Ureter (tissue), 1 donor: ENCODE measurements around the gene IL1RAPL1. TPM values are rescaled to one million over a fixed set of nuclear protein-coding genes. Genes with fewer than 3 reads are reported as not detected.

ENCODE experiments used
- DNase-seq: peaks from one replicate; pipeline ENCODE4 v3.0.0-alpha.2; 2020; ENCODE audit warnings: low spot score
- total RNA-seq: library from RNA; stranded (reverse); gene quantifications from one replicate; pipeline ENCODE4 v1.2.4, GENCODE V29; 2023
- donor health status: DM: yes; HTN: yes; CAD: no.

IL1RAPL1 gene
- total RNA-seq, 1 donor from 2014 or later: 0.49 TPM

DNA sequence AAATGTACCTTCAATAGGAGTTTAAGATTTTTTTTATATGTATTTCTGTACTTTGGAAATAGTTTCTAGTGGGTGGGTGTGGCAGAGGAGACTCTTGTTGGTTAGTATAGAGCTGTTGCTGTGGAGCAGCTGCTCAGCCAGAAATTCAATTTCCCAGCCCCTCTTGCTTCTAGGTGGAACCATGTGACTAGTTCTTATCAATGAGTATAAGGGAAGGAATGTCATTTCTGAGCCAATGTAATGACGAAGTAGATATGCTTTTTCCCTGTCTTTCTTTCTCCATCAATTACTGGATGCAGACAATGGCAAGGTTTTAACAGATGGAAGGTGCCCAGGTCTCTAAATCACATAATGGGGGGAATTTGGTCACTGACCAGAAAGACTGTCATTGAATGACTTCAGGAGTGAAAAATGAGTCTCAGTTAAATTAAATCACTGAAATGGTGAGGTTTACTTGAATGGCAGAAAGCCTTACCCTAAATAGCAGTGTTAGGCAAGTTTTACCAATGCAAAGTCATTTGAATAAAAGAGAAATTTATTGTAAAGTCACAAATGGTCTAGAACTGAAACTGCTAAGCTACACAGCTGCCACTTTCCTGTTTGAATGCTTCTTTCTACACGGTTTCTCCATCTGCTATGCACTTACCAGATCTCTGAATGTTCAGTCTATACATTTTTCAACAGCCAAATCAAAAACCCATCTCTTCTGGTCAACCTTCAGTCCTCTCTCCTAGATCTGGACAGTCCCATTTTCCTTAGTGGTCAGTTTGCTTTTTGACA is 832.7 kb downstream of the IL1RAPL1 start:
- DNase-seq: no peak

GRCh38 chrX:29422034-29422433 is 834.8 kb downstream of the IL1RAPL1 start:
- no peak for DNase-seq

DNA sequence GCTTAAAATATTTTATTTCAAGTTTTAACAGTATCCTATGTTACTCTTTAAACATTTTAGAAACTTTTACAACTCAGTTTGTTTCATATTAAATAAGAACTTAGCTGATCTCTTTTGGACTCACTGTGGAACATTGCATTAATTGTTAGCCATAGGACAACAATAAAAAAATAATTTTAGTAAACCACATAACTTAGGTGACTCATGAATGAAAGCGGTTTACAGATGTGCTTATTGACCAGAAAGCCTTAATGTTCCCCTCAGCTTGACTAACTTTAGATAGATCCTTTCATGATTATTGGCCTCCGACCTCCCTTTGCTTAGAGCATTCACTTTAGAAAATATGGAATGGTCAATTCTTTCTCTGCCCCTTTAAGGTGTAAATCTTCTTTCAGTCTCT is 844.6 kb downstream of the IL1RAPL1 start:
- DNase-seq: no peak

- DNase-seq: no peak
Measured at GRCh38 chrX:29432534-29432933, 845.3 kb downstream of the IL1RAPL1 start.

DNA sequence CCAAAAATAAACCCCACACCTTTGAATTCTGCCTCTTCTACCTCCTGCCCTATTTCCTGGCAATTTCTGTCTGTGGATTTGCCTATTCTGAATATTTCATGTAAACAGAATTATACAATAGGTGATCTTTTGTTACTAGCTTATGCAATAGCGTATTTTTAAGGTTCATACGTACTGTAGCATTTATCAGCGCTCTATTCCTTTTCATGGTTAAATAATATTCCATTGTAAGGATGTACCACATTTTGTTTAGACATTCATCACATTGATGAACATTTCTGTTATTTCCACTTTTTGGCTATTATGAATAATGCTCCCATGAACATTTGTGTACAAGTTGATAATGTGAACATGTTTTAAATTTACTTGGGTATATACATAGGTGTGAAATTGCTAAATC is 847.7 kb downstream of the IL1RAPL1 start:
- no peak for DNase-seq

DNA sequence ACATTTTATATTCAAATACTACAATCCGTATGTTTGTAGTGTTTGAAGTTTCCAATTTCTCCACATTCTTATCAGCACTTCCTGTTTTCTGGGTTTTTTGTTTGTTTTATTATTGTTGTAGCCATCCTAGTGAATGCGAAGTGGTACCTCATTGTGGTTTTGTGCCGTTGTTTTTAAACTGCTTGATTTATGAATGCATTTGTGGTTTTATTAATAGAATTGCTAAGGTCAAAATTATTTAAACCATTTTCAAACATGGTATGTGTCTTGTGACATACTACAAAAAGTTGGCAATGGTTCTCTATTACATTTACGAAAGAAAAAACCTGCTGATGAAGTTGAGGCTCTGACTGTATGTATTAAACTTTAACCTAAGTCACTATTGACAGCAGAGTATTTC is 848.1 kb downstream of the IL1RAPL1 start:
- DNase-seq: no peak

GRCh38 chrX:29447867-29448266 is 860.6 kb downstream of the IL1RAPL1 start:
- no peak for DNase-seq

DNA sequence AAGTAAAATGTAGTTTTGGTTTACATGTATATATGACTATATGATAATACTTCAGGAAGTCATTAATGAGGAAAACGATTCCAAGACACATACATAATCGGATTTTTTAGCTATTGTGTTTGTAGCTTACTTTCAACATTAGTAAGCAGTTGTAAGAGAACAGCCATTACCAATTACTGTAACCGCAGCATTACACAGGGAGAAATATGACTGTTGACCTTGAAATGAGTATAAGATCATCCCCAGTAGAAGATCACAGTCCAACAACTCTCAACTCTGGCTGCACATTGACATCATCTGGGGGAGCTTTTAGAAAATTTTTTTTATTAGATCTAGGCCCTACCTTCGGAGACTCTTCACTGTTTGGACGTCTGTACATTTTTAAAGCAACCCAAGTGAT is 866.1 kb downstream of the IL1RAPL1 start:
- DNase-seq: no peak

DNA sequence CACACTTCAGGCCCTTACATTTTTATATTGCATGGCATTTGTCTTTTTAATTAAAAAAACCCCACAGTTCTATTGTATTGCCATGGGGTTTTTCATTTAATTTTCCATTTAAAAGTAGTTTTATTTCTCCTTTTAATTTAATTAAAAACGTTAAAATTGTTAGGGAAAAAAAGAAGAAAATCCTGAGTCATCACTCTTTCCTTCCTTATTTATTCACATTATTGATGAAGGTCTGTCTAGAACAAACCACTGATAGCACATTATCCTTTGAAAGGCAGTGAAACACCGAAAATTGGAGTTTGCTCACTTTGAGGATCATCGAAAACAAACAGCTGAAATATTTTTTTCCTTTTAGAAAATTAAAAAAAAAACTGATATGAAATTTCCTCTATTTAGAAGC is 868.5 kb downstream of the IL1RAPL1 start:
- no peak for DNase-seq

DNA sequence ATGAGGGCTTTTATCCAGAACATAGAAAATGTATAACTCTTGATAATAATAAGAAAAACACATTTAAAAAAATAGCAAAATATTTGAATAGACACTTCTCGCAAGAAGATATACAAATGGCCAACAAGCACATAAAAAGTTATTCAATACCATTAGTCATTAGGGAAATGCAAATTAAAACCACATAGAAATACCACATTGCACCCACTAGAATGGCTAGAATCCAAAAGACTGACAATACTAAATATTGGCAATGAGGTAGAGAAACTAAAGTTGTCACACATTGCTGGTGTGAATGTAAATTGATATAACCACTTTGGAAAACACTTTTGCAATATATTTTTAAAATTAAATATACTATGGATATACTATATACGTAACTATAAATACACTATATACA is 873.8 kb downstream of the IL1RAPL1 start:
- DNase-seq: no peak

DNA sequence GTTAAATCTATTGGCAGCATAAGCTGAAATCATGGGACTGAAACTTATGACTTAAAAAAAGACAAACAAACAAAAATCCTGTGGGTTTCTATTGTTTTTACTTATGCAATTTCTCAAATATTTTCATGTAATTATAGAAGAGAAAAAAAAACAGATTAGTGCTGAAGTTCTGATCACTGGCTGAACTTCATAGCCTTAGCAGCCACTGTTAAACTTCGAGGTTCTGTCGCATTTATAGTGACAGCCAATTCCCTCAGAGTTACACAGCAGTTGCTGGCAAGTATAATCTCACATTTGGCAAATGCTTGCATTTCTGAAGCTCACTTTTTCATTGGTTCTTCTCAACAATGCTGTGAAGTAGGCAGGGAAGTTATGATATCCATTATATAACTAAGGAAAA is 879.2 kb downstream of the IL1RAPL1 start:
- DNase-seq: no peak

- no peak for DNase-seq
Measured at GRCh38 chrX:29468911-29469494, 881.8 kb downstream of the IL1RAPL1 start.

- no peak for DNase-seq
Measured at GRCh38 chrX:29470030-29470429, 882.8 kb downstream of the IL1RAPL1 start.

DNA sequence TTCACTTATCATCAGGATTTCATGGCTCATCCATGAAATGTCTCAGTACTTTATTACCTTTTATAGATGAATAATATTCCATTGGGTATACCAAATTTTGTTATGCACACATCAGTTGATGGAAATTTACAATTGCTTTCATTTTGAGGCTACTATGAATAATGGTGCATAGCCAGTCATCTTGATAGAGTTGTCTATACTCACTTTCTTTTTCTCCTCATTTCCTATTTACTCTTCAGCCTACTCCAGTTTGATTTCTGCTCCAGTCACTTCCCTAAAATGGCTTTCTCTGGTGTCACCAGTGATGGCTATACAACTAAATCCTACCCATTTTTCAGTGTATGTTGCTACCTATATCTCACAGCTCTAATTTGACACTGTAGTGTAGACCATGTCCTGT is 884.6 kb downstream of the IL1RAPL1 start:
- DNase-seq: no peak

GRCh38 chrX:29477878-29478277 is 890.6 kb downstream of the IL1RAPL1 start:
- no peak for DNase-seq

GRCh38 chrX:29478336-29479069 is 891.3 kb downstream of the IL1RAPL1 start:
- DNase-seq: no peak

- no peak for DNase-seq
Measured at GRCh38 chrX:29487214-29487613, 900.0 kb downstream of the IL1RAPL1 start.

DNA sequence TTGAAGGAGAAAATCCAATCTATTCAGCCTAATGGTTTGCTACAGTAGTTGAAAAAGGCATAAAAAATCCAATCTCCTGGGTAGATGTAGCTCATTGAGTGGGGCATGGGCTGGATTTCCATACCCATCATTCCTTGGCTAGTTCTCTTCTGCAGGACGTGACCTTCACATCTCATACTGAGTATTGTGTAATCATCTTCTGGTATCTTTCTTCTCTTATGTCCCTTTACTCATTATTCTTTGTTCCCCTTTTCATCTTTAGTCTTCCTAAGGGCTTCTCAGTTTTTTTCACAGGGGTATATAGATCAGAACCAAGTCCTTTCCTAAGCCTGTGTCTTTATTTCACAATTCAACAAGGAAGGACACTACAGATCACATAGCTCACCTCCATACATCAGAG is 900.5 kb downstream of the IL1RAPL1 start:
- no peak for DNase-seq

GRCh38 chrX:29488919-29489318 is 901.7 kb downstream of the IL1RAPL1 start:
- DNase-seq: no peak

DNA sequence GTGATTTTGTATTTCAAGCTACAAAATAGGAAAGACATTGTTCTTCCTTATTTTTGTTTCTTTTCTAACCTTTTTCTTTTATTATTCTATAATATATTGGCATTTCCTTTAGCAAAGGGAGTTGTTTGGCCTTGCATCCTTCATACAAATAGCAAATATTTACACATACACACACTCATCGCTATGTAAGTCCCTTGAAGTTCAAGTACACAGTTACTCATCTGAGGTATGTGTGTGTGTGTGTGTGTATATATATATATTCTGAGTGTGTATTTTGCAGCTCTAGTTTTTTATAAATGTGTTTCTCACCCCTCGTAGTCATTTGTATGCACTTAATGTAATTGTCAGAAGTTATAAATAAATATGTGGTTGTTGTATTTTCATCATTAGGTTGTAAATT is 903.4 kb downstream of the IL1RAPL1 start:
- no peak for DNase-seq

DNA sequence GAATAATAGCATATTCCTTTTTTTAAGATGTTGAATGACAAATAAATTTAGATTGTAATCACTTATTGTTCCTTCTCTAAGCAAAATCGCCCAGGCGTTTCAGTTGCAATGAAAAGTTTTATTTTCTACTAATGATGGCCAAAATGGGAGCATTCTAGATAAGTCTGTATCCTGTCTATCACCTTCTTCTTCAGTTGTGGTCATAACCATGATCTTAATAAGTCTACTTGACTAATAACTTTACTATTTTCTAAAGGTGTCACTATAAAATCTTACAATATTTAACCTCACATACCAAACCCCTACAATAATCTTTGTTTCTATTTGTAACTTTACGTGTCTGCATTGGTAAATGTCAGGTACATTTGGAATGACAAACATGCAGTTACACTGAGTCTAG is 904.4 kb downstream of the IL1RAPL1 start:
- no peak for DNase-seq

- DNase-seq: no peak
Measured at GRCh38 chrX:29496636-29497180, 909.5 kb downstream of the IL1RAPL1 start.

GRCh38 chrX:29506729-29507128 is 919.5 kb downstream of the IL1RAPL1 start:
- DNase-seq: no peak
